Measurements from ENCODE around the gene RPS27L. TPM values are rescaled to one million over a fixed set of nuclear protein-coding genes. Genes with fewer than 3 reads are reported as not detected.

RPS27L gene
- total and polyA plus RNA-seq, 4 donors: 9.8 to 184 (median 40.7) TPM

GRCh38 chr15:63194880-63195568, 37.7 kb upstream of the RPS27L start:
- Histone ChIP-seq H3K4me1 (ENCODE audit: control insufficient read depth in 4 of 4, insufficient read depth in 4 of 4, low read length in 3 of 4) (peaks cover 9 to 39% (median 26%) of the 10 kb centered on the region in 4 donors), H3K4me3 (ENCODE audit: low read depth in 1 of 3, low read length in 3 of 3) (no peak overlapping the region)
- no peak for DNase-seq (ENCODE audit: low spot score)

More at GRCh38 chr15:63194880-63195568, 37.7 kb upstream of the RPS27L start:
- Histone ChIP-seq H3K27me3 (ENCODE audit: control insufficient read depth in 4 of 4, insufficient read depth in 4 of 4, low read length in 3 of 4) (no peaks in the 10 kb centered on the region), H3K9ac (ENCODE audit: low read depth in 1 of 2, low read length in 2 of 2) (no peak overlapping the region), H3K9me3 (ENCODE audit: control insufficient read depth in 4 of 4, low read length in 3 of 4) (no peaks in the 10 kb centered on the region), H3K27ac (ENCODE audit: low read depth in 1 of 2, low read length in 2 of 2) (peak overlapping the region in 1 of 2 donors; percentile 68), H3K36me3 (ENCODE audit: control insufficient read depth in 4 of 4, insufficient read depth in 3 of 4, low read depth in 1 of 4, low read length in 3 of 4) (no peaks in the 10 kb centered on the region)
- TF ChIP-seq EGR1 (IDR thresholded peaks at IDR 0.05; ENCODE audit: low read depth in 2 of 2) (no peak), YY1 (IDR thresholded peaks at IDR 0.05) (no peak), MAX (IDR thresholded peaks at IDR 0.05) (no peak), GABPA (IDR thresholded peaks at IDR 0.05 in 1 of 2, conservative IDR thresholded peaks at IDR 0.05 in 1 of 2) (no peak), JUND (IDR thresholded peaks at IDR 0.05) (no peak), HNF4A (conservative IDR thresholded peaks at IDR 0.05) (no peak), TAF1 (conservative IDR thresholded peaks at IDR 0.05) (no peak), FOXA2 (IDR thresholded peaks at IDR 0.05) (no peak), RAD21 (IDR thresholded peaks at IDR 0.05) (no peak), RXRA (IDR thresholded peaks at IDR 0.05) (no peak), REST (IDR thresholded peaks at IDR 0.05) (no peak), CTCF (IDR thresholded peaks at IDR 0.05; ENCODE audit: low read depth, low read length, missing input control) (no peak), ZBTB33 (IDR thresholded peaks at IDR 0.05) (no peak), NR2F2 (IDR thresholded peaks at IDR 0.05) (no peak), HNF4G (IDR thresholded peaks at IDR 0.05) (no peak), FOXA1 (IDR thresholded peaks at IDR 0.05) (no peak)
- WGBS: 54% methylated on average over 4 of the region's 4 CpGs
